ENCODE data around the gene SNRNP25. TPM values are rescaled to one million over a fixed set of nuclear protein-coding genes. Genes with fewer than 3 reads are reported as not detected.

The SNRNP25 gene
- total RNA-seq, 2 donors from 2014 or later = 54.2 to 66.4 TPM

DNA sequence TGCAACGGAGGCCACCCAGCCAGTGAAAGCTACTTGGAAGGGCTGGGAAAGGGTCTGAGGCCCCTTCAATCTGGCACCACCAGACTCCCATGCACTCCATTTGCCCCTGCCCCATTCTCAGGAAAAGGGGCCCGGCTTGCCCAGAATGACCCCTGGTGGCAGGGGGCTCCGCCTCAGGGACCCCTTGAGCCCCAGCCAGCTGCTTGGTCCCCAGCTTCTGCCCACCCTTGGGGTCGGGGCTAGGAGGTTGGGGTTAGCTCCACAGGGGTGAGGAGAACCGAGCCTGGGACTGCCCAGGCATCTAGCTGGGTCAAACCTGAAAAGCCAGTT, 17.5 kb downstream of the SNRNP25 start:
- no peak for TF ChIP-seq CTCF (conservative IDR thresholded peaks at IDR 0.05)
- H3K4me3 ChIP-seq (ENCODE audit: low read length) = peak overlapping the region; percentile 92
- H3K9ac ChIP-seq (ENCODE audit: extremely low read depth, low read length, poor library complexity, severe bottlenecking) = peak overlapping the region; percentile 71
- Mint-ChIP-seq H3K36me3 (ENCODE audit: low read depth) (no peaks in the 10 kb centered on the region), H3K4me3 (peak overlapping the region; percentile 81), H3K27me3 (ENCODE audit: insufficient read depth) (no peaks in the 10 kb centered on the region), H3K27ac (peak overlapping the region; percentile 90), H3K9me3 (no peaks in the 10 kb centered on the region), H3K4me1 (peaks cover 46% of the 10 kb centered on the region)
- no peak overlapping the region for H3K27ac ChIP-seq (ENCODE audit: low read depth, low read length)
- H3K4me1 ChIP-seq (ENCODE audit: control insufficient read depth, insufficient read depth, low read length) = peaks cover 22% of the 10 kb centered on the region
- 57 to 77% methylated on average over 2 to 5 of the region's 5 CpGs for WGBS, 2 experiments (ENCODE audit: insufficient coverage in 1 of 2, insufficient read length in 1 of 2)
- H3K9me3 ChIP-seq (ENCODE audit: control insufficient read depth, low read length) = no peaks in the 10 kb centered on the region
- no peak for DNase-seq
- no peaks in the 10 kb centered on the region for H3K27me3 ChIP-seq (ENCODE audit: control insufficient read depth, insufficient read depth, low read length, poor library complexity, severe bottlenecking)
- H3K36me3 ChIP-seq (ENCODE audit: control insufficient read depth, insufficient read depth, low read length) = no peaks in the 10 kb centered on the region

DNA sequence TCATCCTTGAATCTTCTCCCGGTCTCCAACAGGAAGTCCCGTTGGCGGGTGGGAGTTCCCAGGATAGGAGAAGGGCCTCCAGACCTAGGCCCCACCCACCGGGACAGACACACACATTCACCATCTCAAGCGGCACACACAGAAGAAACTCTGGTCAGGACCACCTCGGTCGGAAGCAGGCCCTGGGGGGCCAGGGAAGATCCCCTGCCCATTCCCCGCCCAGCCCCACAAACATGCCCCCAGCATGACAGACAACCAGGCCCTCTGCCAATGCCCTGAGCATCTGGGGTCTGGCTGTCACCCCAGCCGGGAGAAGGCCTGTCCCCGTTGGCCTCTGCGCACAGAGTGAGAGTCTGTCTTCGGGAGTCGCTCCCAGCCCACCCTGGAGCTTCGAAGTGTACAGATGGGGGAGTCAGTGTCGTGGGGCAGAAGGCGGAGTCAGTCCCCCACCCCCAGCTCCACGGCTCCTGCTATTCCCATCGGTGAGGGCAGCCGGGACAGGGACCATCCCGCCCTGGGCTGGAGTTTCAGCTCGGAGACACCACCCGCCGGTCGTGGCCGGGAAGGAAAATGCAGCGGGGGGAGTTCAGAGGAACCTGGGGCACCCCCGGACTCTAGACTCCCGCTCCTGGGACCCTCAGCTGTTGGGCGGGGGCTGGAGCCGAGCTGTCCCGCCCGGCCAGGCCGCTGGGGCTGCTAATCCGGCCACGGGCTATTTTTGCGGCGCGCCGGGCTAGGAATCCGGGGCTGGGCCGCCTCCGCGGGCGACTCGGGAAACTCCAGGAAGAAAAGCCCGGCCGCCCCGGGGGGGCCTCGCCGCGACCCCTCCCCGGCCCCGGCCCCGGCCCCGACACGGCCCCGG, 18.1 kb downstream of the SNRNP25 start:
- Mint-ChIP-seq H3K9me3 (no peaks in the 10 kb centered on the region), H3K4me3 (peak overlapping the region; percentile 81), H3K27ac (peak overlapping the region; percentile 90), H3K36me3 (ENCODE audit: low read depth) (no peaks in the 10 kb centered on the region), H3K27me3 (ENCODE audit: insufficient read depth) (no peaks in the 10 kb centered on the region), H3K4me1 (peaks cover 51% of the 10 kb centered on the region)
- H3K4me3 ChIP-seq (ENCODE audit: low read length) = peak overlapping the region; percentile 92
- peak; percentile 13 for TF ChIP-seq CTCF (conservative IDR thresholded peaks at IDR 0.05)
- no peaks in the 10 kb centered on the region for H3K36me3 ChIP-seq (ENCODE audit: control insufficient read depth, insufficient read depth, low read length)
- no peaks in the 10 kb centered on the region for H3K9me3 ChIP-seq (ENCODE audit: control insufficient read depth, low read length)
- no peaks in the 10 kb centered on the region for H3K27me3 ChIP-seq (ENCODE audit: control insufficient read depth, insufficient read depth, low read length, poor library complexity, severe bottlenecking)
- peak overlapping the region; percentile 57 for H3K27ac ChIP-seq (ENCODE audit: low read depth, low read length)
- peak; percentile 95 for DNase-seq
- peak overlapping the region; percentile 71 for H3K9ac ChIP-seq (ENCODE audit: extremely low read depth, low read length, poor library complexity, severe bottlenecking)
- peaks cover 27% of the 10 kb centered on the region for H3K4me1 ChIP-seq (ENCODE audit: control insufficient read depth, insufficient read depth, low read length)
- WGBS, 2 experiments (ENCODE audit: insufficient coverage in 1 of 2, insufficient read length in 1 of 2) = 0 to 1% methylated on average over 11 to 57 of the region's 57 CpGs

GRCh38 chr16:72561-73548, 19.2 kb downstream of the SNRNP25 start, which contains the start of gene RHBDF1:
Gene RHBDF1, minus strand, starts transcription at chr16:72631. Its CDS starts 7,616 bp downstream, at chr16:65015.
- no peaks in the 10 kb centered on the region for H3K36me3 Mint-ChIP-seq (ENCODE audit: low read depth)
- peaks cover 33% of the 10 kb centered on the region for H3K4me1 ChIP-seq (ENCODE audit: control insufficient read depth, insufficient read depth, low read length)
- peak within 1 kb of the TSS; percentile 95 for H3K27ac Mint-ChIP-seq
- no peaks in the 10 kb centered on the region for H3K36me3 ChIP-seq (ENCODE audit: control insufficient read depth, insufficient read depth, low read length)
- no peaks in the 10 kb centered on the region for H3K9me3 Mint-ChIP-seq
- no peaks in the 10 kb centered on the region for H3K9me3 ChIP-seq (ENCODE audit: control insufficient read depth, low read length)
- peak within 1 kb of the TSS; percentile 71 for H3K9ac ChIP-seq (ENCODE audit: extremely low read depth, low read length, poor library complexity, severe bottlenecking)
- 25 to 61% methylated on average over 17 to 62 of the region's 62 CpGs for WGBS, 2 experiments (ENCODE audit: insufficient coverage in 1 of 2, insufficient read length in 1 of 2)
- no peak for TF ChIP-seq CTCF (conservative IDR thresholded peaks at IDR 0.05)
- peak within 1 kb of the TSS; percentile 57 for H3K27ac ChIP-seq (ENCODE audit: low read depth, low read length)
- H3K27me3 ChIP-seq (ENCODE audit: control insufficient read depth, insufficient read depth, low read length, poor library complexity, severe bottlenecking) = no peaks in the 10 kb centered on the region
- peak; percentile 92 for DNase-seq
- peak within 1 kb of the TSS; percentile 81 for H3K4me3 Mint-ChIP-seq
- no peaks in the 10 kb centered on the region for H3K27me3 Mint-ChIP-seq (ENCODE audit: insufficient read depth)
- peaks cover 53% of the 10 kb centered on the region for H3K4me1 Mint-ChIP-seq
- H3K4me3 ChIP-seq (ENCODE audit: low read length) = peak within 1 kb of the TSS; percentile 92
